Activated CD4-positive, alpha-beta T cell treated with anti-CD3 and anti-CD28 coated beads, Interleukin-2, amount 50 U/mL, for 16 hours (primary cell): ENCODE measurements around the gene PRODH2.

Source experiments
- DNase-seq: peaks from one replicate; pipeline ENCODE4 v3.0.0-alpha.2; 2020

The PRODH2 gene, protein sequence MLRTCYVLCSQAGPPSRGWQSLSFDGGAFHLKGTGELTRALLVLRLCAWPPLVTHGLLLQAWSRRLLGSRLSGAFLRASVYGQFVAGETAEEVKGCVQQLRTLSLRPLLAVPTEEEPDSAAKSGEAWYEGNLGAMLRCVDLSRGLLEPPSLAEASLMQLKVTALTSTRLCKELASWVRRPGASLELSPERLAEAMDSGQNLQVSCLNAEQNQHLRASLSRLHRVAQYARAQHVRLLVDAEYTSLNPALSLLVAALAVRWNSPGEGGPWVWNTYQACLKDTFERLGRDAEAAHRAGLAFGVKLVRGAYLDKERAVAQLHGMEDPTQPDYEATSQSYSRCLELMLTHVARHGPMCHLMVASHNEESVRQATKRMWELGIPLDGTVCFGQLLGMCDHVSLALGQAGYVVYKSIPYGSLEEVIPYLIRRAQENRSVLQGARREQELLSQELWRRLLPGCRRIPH

DNA sequence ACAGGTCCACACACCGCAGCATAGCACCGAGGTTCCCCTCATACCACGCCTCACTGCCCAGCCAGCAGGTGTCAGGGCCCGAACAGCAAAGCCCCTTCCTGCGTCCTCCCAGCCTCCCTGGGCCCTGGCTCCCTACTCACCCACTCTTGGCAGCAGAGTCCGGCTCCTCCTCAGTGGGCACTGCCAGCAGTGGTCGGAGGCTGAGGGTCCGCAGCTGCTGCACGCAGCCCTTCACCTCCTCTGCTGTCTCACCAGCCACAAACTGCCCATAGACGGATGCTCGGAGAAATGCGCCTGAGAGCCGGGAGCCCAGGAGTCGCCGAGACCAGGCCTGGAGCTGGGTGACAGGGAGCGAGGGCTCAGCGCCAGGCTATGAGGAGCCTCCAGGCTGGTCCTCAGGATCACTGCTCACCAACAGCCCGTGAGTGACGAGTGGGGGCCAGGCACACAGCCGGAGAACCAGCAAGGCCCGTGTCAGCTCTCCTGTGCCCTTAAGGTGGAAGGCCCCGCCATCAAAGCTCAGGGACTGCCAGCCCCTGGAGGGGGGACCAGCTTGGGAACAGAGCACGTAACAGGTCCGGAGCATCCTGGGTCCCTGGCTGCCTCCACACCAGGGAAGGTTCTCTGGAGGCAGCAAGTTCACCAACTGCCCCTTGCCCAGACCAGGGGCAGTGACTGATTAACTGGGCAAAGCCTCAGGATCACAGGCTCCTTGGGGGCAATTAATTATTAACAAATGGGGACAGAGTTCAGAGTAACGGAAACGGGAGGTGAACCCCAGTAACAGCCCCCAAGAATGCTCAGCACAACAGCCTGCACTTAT, at the start of gene PRODH2:
Gene PRODH2 (minus strand): TSS at position 626 of the 823 bp plus-strand sequence. CDS start 40 bp downstream, at position 586.
- no peak for DNase-seq

DNA sequence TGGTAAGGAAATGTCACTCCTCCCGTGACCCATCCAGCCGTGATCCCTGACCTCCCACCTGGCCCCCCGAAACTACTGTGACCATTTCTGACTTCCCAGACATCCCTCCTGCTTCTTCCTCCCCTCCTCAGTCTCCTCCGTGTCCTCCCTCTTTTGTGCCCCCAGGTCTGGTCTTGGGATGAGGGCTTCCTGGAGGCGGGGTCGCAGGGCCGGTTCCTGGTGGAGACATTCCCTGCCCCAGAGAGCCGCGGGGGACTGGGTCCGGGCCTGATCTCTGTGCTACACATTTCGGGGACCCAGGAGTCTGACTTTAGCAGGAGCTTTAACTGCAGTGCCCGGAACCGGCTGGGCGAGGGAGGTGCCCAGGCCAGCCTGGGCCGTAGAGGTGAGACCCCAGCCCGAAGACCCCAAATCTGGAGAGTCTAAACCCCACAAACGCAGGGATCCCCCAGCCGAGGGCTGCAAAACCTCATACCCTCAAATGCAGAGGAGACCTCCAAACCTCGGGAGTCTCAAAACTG, 49.1 kb upstream of the PRODH2 start:
- no peak for DNase-seq

DNA sequence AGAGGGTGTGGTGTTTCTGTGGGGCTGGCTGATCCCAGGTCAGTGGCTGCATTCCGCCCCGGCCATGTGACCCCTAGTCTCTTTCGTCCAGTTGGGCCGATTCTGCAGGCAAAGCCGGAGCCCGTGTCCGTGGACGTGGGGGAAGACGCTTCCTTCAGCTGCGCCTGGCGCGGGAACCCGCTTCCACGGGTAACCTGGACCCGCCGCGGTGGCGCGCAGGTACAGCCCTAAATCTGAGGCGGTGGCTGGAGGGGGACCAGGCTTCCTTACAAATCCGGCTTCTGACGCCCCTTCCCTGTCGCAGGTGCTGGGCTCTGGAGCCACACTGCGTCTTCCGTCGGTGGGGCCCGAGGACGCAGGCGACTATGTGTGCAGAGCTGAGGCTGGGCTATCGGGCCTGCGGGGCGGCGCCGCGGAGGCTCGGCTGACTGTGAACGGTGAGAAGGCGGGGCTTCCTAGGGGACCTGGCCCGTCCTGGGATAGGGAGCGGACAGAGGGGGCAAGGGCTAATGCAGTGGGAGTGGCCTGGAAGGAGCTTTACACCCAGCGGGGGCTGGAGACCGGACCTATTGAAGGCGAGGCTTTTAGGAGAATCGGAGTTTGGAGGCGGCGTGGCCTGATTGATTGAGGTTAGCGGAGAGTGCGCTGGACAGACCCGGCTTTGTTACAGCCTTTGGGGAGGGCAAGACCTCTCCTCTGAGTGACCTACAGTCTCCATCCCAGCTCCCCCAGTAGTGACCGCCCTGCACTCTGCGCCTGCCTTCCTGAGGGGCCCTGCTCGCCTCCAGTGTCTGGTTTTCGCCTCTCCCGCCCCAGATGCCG, 48.4 kb upstream of the PRODH2 start:
- DNase-seq, result no peak

DNA sequence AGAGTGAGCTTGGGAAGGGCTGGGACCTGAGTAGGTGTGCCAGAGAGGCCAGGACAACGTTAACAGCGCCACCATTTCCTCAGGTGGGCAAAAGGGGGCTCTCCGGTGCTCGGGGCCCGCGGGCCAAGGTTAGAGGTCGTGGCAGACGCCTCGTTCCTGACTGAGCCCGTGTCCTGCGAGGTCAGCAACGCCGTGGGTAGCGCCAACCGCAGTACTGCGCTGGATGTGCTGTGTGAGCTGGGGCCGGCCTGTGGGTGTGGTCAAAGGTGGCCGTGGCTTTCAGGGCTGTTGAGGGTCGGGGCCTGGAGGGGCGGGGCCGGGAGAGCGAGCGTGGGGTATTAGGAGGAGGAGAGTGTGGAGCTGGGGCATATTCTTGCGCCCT, 47.8 kb upstream of the PRODH2 start:
- no peak for DNase-seq

DNA sequence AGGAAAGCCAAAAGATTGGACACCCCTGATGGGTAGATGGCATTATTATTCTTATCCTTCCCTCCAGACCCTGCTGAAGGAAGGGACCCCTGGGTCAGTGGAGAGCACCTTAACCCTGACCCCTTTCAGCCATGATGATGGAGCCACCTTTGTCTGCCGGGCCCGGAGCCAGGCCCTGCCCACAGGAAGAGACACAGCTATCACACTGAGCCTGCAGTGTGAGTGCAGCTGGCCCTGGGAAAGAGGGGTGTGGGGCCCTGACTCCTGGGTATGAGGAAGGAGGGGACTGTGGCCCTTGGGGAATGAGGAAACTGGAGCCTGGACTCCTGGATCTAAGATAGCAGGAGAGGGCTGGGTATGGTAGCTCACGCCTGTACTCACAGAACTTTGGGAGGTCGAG, 46.8 kb upstream of the PRODH2 start:
- no peak for DNase-seq

DNA sequence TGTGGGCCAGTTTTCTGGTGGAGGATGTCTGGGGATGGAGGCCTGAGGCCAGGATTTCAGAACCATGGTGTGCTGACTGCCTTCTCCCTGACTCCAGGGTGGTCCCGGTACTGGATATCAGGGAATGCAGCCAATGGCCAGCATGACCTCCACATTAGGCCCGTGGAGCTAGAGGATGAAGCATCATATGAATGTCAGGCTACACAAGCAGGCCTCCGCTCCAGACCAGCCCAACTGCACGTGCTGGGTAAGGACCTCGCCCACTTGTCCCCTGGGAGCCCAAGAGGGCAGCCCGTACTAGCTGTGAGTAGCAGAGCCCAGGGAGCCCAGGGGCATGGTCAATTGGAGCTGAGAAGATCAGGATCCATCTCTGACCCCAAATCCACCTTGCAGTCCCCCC, 45.7 kb upstream of the PRODH2 start:
- DNase-seq, result no peak

DNA sequence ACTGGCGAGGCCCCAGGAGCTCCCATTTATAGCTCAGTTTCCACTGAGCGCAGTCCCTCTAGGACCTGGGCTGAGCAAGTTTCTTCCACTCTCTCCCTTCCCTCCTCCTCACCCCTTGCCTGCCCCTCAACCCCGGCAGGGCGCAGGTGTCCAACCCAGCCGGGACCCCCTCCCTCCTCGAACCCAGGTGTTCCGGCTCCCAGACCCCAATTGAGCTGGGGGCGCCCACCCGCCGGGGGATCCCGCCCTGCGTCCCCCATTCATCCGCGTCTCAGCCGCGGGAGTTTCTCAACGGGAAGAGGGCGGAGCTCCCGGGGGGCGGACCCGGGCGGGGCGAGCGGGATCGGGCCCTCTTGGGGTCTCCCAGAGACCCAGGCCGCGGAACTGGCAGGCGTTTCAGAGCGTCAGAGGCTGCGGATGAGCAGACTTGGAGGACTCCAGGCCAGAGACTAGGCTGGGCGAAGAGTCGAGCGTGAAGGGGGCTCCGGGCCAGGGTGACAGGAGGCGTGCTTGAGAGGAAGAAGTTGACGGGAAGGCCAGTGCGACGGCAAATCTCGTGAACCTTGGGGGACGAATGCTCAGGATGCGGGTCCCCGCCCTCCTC, 44.0 kb upstream of the PRODH2 start, which contains the start of gene KIRREL2:
Gene KIRREL2 (plus strand): TSS at position 366 of the 604 bp plus-strand sequence. CDS start 209 bp downstream, at position 575.
- no peak for DNase-seq

DNA sequence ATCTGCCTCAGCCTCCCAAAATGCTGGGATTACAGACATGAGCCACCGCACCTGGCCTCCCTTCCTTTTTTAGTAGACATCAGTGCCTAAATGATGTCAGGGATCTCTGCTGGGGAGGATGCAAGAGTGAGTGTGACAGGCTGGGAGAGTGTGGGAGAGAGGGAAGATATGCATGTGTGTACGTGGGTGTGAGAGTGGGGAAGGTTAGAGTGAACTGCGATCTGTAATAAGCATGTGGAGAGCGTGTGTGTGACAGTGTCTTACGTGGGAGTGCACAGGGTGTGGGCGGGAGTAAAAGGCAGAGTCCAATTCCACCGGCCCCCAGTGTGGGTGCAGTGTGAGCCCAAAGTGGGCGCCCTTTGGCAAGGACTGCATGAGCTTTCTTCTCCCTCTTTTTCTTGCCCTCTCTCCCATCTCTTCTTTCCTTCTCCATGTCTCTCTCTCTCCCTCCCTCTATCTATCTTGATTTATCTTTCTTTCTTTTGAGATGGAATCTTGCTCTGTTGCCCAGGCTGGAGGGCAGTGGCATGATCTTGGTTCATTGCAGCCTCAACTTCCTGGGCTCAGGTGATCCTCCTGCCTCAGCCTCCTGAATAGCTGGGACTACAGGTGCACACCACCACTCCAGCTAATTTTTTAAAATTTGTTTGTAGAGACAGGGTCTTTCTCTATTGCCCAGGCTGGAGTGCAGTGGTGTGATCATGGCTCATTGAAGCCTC, 40.6 kb upstream of the PRODH2 start:
- no peak for DNase-seq

DNA sequence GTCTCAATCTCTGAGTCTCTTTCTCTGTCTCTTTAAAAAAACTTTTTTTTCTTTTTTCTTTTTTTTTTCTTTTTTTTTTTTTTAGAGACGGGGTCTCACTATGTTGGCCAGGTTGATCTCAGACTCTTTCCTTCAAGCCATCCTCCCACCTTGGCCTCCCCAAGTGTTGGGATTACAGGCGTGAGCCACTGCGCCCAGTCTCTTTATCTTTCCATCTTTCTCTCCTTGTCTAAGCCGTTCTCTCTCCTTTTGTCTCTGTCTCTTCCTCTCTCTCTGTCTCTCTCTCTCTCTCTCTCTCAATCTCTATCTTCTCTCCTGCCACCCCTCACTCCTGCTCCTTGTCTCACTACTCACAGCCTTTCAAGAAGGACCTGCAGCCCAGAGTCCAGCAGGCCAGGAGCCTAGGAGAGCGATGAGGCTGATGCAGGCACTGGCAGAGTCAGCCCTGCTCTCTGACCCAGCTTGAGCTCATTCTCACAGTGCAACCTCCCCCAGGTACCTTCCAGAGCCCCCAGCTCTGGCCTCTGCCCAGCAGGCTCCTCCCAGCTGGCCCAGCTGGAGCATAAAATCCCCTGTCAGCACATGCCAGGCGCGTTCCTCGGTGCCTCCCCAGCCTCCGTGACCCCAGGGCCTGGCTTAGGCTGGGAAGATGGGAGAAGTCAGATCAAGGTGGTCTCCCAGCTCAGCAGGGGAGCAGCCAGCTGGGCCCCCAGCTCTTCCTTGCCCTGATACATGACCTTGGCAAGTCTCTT, 39.6 kb upstream of the PRODH2 start, which contains the start of gene NPHS1:
Gene NPHS1 (minus strand): TSS at position 476 of the 752 bp plus-strand sequence. CDS start 667 bp downstream, outside the sequence.
- DNase-seq, result no peak

DNA sequence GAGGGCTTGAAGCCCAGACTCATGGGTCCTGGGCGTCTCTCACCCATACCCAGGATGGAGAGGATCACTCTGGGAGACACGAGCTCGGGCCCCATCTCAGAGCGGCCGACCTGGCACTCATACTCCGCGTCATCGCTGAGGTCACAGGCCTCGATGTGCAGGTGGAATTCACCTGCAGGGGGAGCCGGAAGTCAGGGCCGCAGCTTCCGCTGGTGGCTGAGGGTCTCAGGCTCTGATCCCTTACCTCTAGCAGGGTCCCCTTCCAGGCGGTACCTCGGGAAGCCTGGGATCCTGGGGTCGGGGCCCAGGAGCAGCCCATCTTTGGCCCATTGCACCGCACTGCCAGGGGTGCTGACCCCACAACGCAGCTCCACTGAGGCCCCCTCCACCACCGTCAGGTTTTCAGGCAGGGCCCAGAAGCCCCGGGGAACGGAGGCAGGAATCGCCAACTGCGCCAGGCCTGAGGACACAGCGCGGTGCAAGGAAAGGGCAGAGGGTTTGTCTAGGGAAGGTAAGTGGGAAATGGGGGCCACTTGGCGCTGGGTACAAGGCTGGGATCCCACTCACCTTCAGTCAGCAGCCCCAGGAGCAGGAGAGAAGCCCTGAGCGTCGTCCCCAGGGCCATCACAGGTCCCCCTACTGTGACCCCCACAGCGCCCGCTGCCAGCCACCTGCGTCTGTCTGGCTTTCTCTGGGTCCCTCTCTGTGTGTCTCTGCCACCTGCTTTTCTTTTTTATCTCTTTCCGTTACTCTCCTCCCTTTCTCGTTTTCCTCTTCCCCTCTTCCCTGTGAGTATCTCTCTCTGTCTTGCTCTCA, 38.8 kb upstream of the PRODH2 start:
- DNase-seq, result no peak

DNA sequence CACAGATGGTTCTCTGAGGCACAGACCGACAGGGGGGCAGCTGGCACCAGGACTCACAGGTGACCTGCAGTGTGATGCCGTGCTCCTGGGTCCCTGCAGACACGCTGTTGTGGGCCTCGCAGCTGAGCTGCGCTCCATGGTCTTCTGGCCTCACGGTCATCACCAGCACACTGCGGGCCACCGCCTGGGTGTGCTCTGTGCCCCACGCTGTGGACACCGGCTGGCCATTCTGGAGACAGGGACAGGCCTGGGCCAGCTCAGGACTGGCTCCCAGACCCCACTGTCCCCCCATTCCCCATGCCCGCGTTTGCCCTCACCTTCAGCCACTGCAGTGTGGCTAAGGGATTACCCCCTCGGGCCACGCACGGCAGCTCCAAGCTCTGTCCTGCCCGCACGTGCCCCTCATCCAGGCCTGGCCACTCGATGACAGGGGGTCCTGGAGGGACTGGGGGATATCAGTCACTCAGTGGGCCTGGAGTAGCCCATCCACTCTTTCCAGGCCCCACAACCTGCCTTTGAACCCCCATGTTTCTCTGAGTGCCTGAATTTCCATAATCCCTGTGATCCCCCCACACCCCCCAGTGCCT, 36.4 kb upstream of the PRODH2 start:
- no peak for DNase-seq

DNA sequence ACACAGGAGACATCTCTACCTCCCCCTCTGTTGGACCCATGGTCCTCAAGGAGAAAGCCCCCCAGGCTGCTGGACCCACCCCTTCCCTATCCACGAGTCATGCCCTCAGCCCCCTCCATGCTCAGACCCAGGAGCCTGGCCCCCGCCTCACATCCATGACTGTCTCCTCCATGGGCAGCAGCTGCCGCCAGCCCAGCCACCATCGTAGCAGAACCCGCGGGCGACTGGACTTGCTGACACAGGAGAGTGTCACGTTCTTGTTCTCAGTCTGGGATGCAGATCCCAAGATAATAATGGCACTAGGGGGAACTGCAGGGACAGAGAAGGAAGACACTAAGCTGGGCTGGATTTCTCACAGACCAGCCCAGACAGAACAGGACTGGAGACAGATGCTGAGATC, 35.8 kb upstream of the PRODH2 start:
- DNase-seq, result no peak

DNA sequence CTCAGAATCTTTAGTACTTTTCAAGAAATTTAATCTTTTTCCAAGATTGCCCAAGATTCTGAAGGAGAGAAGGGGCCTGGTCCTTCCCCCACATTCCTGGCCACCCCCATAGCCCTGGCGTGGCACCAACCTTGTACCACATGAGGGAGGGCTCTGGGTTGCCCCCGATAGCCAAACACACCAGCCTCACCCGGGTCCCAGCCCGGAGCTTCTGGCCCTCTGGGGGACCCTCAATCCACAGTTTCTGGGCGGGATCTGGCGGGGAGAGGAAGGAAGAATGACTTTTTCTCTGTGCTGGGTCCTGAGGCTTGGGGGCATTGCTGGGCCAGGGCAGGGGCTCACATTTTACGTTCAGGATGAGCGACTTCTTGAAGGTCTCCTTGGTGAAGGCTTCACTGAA, 35.3 kb upstream of the PRODH2 start:
- no peak for DNase-seq

DNA sequence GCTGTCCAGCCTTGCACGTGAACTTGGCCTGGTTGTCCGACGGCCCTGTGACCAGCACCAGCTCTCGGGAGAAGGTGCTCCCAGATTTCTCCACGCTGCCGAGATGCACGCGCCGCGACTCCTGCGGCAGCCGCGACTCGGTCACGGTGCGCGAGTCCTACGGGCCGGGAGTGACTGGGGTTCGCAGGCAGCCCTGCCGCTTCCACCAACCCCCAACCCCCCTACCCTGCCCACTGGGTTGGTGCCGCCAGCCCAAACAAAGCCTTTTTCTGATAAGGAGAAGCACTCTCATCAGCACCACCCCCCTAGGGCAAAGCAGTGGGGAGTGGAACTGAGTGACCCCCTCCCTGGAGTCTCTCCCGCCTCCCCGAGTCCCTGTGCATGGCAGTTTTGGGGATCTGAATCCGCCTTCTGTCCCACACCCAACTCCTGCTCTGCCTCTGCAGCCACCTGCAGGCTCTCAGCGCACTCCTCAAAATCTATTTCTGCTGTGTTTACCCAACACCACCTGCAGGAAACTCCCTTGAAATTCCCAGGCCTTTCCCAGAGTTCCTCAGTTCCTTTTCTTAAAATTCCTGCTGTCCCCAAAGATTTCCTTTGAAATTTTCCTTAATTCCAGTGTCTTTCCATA, 33.5 kb upstream of the PRODH2 start:
- DNase-seq, result no peak

DNA sequence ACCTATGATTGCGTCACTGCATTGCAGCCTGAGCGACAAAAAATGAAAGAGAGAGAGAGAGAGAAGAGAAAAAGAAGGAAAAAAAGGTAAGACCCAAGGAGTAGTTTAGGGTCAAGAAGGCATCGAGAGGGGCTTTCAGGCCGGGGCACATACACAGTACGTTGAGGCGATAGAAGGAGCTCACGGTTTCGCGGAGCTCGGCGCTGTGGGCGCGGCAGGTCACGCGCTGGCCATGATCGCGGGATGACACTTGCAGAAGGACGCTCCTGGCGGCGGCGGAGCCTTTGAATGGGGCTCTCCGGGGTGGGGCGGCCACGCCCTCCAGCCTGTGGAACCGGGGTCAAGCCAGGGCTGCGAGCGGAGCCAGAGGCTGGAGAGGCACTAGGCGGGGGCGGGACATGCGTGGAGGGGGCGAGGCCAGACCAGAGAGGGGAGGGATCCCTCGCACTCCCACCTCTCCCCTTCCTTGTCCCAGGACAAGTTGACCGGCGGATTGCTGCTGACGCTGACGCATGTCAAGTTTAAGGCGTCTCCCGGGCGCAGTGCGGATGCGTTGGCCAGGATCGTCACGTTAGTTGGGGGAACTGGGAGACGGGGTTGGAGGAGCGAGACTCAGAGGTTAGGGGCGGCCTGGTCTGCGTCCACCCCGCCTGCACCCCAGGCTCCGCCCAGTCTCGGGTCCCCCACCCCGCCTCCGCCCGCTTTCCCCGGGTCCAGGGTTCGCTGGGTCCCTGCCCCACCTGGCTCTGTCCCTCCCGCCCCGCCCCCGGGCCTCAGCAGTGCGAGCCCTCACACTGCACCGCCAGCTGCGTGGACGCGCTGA, 32.8 kb upstream of the PRODH2 start:
- no peak for DNase-seq

DNA sequence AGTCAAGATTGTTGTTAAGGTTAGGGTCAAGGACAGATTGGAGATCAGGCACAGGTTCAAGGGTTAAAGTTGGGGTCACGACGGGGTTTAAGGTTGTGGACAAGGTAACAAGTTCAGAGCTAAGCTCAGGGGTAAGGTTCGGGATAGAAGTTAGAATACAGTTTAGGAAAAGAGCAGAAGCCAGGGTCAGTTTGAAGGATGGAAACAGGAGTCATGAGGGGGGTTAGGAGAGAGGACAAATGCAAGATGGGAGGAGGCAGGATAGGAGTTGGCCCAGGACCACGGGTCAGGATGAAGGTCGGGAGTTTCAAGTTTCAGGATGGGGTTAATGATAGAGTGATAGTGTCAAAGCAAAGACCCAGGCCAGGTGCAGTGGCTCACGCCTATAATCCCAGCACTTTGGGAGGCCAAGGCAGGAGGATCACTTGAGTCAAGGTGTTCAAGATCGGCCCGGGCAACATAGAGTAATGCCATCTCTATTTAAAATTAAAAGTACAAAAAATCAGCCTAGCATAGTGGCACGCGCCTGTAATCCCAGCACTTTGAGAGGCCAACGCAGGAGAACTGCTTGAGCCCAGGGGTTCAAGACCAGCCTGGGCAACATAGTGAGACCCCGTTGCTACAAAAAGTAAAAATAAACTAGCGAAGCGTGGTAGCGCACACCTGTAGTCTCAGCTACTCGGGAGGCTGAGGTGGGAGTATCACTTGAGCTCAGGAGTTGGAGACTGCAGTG, 32.0 kb upstream of the PRODH2 start:
- no peak for DNase-seq
